ENCODE data around the gene BMI1.

GRCh38 chr10:22356324-22356873 lies 35.5 kb downstream of the BMI1 start:
- no peak for TF ChIP-seq POLR2A (IDR thresholded peaks at IDR 0.05)
- TF ChIP-seq EP300 (IDR thresholded peaks at IDR 0.05): no peak
- TF ChIP-seq CTCF (IDR thresholded peaks at IDR 0.05): no peak
